T-helper 1 cell treated with Interleukin-12 subunit alpha and Interleukin-12 subunit beta and Interleukin-4 antibody, amounts not matched to agents 30 ng/mL and 1 ng/mL, for 36 hours (primary cell): Measurements from ENCODE around the gene ZFYVE9. TPM values are rescaled to one million over a fixed set of nuclear protein-coding genes. Genes with fewer than 3 reads are reported as not detected.
"Not testable (repeated sequence)": the region's sequence is repeated elsewhere in the genome, so short reads cannot be mapped to it uniquely, and the experiment has no call there.

Source experiments
- intact Hi-C: fragments of 100-400 bp; cut with micrococcal nuclease; formaldehyde crosslinking; loops from one replicate; pipeline ENCODE4 v1.15.1; 2024
- total RNA-seq: library from RNA; stranded (reverse); gene quantifications from 2 replicates; pipeline ENCODE4 v1.2.3, GENCODE V29; 2022

Gene ZFYVE9
- total RNA-seq, 1 donor from 2014 or later = 1.4 TPM

- intact Hi-C loops = no loop called here
These were observed 44.6 kb downstream of the ZFYVE9 start for GRCh38 chr1:52186449-52186848.

- intact Hi-C loops = no loop called here
These were observed 48.1 kb downstream of the ZFYVE9 start for GRCh38 chr1:52189898-52190480.

- intact Hi-C loops = no loop called here
These were observed 48.8 kb downstream of the ZFYVE9 start for GRCh38 chr1:52190500-52191252.

DNA sequence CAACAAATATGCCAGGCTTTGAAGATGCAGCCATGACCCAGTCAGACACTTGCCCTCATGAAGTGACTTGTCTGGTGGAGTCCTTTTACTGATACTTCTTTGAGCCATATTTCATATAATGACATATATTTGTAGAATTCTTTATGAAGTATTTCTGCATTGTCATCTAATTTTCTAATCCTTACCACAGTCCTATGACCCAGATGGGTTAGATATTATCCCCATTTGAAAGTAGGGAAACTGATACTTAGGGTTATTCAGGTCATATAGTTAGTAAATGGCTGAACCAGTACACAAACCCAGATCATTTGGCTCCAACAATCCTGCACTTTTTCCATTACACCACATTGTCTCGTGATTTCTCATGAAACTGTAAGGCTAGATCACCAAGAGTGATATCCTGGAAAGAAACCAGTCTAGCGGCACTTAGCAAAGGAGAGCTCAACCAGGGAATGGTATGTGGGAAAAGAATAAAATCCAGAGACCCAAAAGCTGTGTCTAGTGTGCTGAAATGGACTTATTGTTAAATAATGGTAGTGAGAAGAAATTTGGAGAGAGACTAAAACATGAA, 49.6 kb downstream of the ZFYVE9 start:
- intact Hi-C loops = no loop called here

GRCh38 chr1:52192024-52192423, 50.1 kb downstream of the ZFYVE9 start:
- intact Hi-C loops = no loop called here

DNA sequence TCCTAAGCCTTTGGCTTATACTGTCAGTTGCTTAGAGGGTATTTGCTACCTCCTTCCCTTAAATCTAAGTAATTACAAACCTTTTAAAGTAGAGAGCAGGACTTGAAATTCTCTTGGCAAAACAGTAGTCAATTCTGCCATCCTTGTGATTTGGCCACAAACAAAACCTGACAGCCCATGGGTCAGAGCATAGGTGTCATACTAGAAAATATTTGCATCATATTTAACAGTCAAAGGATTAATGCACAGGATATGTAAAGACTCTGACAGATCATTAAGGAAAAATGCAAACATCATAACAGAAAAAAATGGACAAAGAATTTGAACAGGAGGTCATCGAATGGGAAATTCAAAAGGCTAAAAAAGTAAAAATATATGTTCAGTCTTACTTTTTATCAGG, 50.5 kb downstream of the ZFYVE9 start:
- intact Hi-C loops = no loop called here

DNA sequence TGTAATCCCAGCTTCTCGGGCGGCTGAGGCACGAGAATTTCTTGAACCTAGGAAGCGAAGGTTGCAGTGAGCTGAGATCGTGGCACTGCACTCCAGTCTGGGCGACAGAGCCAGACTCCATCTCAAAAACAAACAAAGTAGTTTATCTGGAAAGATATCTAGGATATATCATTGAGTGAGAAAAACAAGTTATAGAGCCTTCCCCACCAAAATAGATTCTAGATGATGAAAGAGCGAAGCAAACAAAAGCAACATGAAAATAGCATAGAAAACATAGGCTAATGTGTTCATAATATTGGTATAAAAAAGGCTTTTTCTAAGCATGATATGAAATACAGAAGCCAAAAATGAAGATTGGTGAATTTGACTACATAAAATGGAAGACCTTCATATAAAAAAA, 52.1 kb downstream of the ZFYVE9 start:
- intact Hi-C loops = no loop called here

GRCh38 chr1:52195161-52195560, 53.3 kb downstream of the ZFYVE9 start:
- intact Hi-C loops = no loop called here

DNA sequence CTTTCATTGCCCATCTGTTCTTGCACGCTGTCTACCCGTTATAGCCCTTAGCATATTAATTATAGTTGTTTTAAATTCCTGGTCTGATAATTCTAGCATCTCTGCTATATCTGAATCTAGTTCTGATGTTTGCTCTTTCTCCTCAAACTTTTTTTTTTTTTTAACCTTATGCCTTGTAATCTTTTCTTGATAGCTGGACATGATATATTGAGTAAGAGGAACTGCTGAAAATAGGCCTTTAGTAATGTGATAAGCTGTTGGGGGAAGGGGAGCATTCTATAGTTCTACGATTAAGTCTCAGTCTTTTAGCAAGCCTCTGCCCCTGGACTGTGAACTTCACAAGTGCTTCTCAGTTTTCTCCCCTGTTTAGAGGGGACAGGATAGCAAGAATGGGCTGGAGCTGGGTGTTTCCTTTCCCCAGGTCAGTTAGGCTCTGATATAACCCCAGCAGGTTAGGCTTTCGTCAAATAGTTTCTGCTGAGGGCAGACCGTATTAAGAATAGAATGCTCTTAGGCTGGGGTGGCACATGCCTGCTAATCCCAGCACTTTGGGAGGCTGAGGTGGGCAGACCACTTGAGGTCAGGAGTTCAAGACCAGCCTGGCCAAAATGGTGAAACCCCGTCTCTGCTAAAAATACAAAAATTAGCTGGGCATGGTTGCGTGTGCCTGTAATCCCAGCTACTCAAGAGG, 62.2 kb downstream of the ZFYVE9 start:
- intact Hi-C loops = no loop called here

DNA sequence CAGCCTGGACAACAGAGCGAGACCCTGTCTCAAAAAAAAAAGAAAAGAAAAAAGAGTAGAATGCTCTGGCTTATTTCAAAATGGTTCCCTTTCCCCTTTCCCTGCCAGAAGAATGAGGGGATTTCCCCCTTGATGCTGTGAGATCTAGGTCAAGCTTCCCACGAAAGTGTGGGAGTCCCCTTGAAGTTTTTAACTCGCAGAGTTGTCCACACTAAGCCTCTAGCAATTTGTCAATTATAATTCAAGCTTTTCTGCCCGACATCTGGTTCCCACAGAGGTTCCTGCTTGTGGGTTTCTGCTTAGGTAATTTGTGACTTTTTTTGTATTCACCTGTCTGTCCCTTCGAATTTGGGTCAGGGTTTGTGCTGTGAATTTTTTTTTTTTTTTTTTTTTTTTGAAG, 62.8 kb downstream of the ZFYVE9 start:
- intact Hi-C loops = no loop called here

DNA sequence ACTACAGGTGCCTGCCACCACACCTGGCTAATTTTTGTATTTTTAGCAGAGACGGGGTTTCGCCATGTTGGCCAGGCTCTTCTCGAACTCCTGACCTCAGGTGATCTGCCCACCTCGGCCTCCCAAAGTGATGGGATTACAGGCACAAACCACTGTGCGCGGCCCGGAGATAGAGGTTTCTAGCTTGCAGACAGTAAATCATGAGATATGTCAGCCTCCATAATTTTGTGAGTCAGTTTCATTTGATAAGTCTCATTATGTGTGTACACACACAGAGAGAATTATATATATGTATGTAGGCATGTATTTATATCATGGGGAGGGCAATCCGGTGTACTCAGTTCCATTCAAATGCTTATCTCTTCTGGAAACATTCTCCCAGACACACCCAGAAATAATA, 64.8 kb downstream of the ZFYVE9 start:
- intact Hi-C loops = not testable (repeated sequence)

DNA sequence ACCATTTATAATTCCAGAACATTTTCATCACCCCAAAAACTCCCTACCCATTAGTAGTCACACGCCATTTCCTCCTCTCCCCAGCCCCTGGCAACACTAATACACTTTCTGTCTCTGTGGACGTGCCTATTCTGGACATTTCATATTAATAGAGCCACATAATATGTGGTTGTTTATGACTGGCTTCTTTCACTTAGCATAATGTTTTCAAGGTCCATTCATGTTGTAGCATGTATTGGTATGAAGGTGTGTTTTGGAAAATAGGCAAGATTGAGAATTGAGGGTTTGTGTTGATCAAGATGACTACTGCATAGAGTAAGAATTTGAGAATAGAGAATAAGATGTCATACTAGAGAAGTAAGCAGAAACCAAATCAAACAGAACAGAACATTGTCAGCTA, 67.5 kb downstream of the ZFYVE9 start:
- intact Hi-C loops = no loop called here

- intact Hi-C loops = no loop called here
These were observed 68.2 kb downstream of the ZFYVE9 start for GRCh38 chr1:52210044-52210443.

DNA sequence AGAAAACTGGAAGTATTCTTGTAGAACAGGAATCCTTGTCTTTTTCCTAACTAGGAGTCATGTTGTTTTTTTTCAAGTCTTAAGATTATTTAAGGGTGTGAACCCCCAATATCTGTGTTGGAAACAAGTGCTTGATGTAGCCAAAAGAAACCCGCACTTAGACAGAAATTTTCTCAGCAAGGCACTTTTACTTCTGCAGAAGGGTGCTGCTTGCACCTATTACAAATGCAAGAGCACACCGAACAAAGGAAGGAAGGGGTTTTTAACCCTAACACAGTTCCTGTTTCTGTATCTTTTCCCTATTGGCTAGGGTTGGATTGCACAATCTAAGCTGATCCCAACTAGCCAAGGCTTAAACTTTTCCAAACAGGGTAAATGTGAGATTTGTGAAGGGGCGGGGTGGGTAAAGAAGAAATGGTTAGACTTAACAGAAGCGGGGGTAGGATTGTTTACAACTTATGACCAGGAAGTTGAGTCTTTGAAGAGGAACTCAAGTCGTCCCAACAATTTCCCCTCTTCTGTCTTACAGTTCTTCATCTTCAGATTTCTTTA, 75.1 kb downstream of the ZFYVE9 start:
- intact Hi-C loops = no loop called here

- intact Hi-C loops = no loop called here
These were observed 83.3 kb downstream of the ZFYVE9 start for GRCh38 chr1:52225174-52225573.

GRCh38 chr1:52229494-52229893, 87.6 kb downstream of the ZFYVE9 start:
- intact Hi-C loops = no loop called here

GRCh38 chr1:52233463-52233862, 91.6 kb downstream of the ZFYVE9 start:
- intact Hi-C loops = no loop called here

GRCh38 chr1:52234014-52234413, 92.1 kb downstream of the ZFYVE9 start:
- intact Hi-C loops = no loop called here

DNA sequence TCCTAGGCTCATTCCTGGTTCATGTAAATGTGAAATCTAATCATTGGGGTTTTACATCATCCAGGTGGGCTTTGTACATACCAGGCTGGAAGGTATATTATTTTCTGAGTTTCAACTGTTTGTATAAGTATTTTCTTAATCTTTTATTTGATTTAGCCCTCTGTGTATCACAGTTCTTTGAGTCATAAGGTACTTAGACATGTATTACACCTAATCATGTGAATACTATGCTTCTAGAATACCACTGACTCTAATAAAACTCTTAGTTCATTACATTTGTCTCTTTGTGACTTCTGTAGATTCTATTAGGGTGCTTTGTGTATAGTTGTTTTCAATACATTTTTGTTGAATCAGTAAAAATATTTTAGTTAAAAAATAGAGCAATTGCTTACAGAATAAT, 92.8 kb downstream of the ZFYVE9 start:
- intact Hi-C loops = no loop called here

GRCh38 chr1:52235646-52236045, 93.8 kb downstream of the ZFYVE9 start:
- intact Hi-C loops = no loop called here

GRCh38 chr1:52237430-52237829, 95.5 kb downstream of the ZFYVE9 start:
- intact Hi-C loops = no loop called here

GRCh38 chr1:52238474-52238873, 96.6 kb downstream of the ZFYVE9 start:
- intact Hi-C loops = no loop called here
